Adrenal gland (tissue), 12 donors: Measurements from ENCODE around the gene DENND4A. TPM values are rescaled to one million over a fixed set of nuclear protein-coding genes. Genes with fewer than 3 reads are reported as not detected.
"Not testable (repeated sequence)": the region's sequence is repeated elsewhere in the genome, so short reads cannot be mapped to it uniquely, and the experiment has no call there.

ENCODE experiments used
- DNase-seq, 7 donors: peaks; one replicate each; pipeline ENCODE4 v3.0.0-alpha.2; 2019 to 2020
- H3K27ac ChIP-seq, 5 donors: fragments of 200-600 bp; sonication (generic) in 4 of 5; 1 replicate in 3 of 5; 2 replicates in 2 of 5; pipeline versions ENCODE4 v1.5.1 to v1.8.0; 2016 to 2020; ENCODE audit warnings: mild to moderate bottlenecking in 1 of 5
- H3K27me3 ChIP-seq: fragments of 200-600 bp; 2 replicates; pipeline ENCODE4 v1.8.0; 2021
- H3K36me3 ChIP-seq, 2 donors: fragments of 200-600 bp; replicated peaks in 1 of 2; 1 replicate in 1 of 2; 2 replicates in 1 of 2; pipeline versions ENCODE4 v1.5.1 to v1.8.0; 2018 to 2022
- H3K4me1 ChIP-seq, 2 donors: fragments of 200-600 bp; replicated peaks in 1 of 2; 1 replicate in 1 of 2; 2 replicates in 1 of 2; pipeline versions ENCODE4 v1.5.1 to v1.8.0; 2018 to 2021
- H3K4me3 ChIP-seq, 4 donors: fragments of 200-600 bp; sonication (generic) in 3 of 4; one replicate each; pipeline ENCODE4 v1.5.1; 2016 to 2018
- H3K9me3 ChIP-seq, 3 donors: fragments of 200-600 bp; sonication (generic) in 1 of 3; replicated peaks in 1 of 3; 1 replicate in 2 of 3; 2 replicates in 1 of 3; pipeline versions ENCODE4 v1.5.1 to v1.8.0; 2016 to 2021
- POLR2A ChIP-seq, 2 donors: fragments of 450-650 bp; IDR thresholded peaks; one replicate each; pipeline ENCODE4 v1.6.1; 2017; ENCODE audit warnings: antibody characterized with exemption in 2 of 2, mild to moderate bottlenecking in 2 of 2, moderate library complexity in 1 of 2
- WGBS, 4 donors: extraction: QIAGEN DNeasy Blood & Tissue Kit in 2 of 4; methylation state at CpG; one replicate each; pipeline versions ENCODE4 v1.1.5 to v1.1.7; 2013 to 2017; 5-methylcytosine and 5-hydroxymethylcytosine counted together
- intact Hi-C, 2 donors: fragments of 100-400 bp; cut with DNase I; formaldehyde crosslinking; loops; one replicate each; pipeline versions ENCODE4 v1.14.1 to v1.15.0; 2022 to 2023
- polyA plus RNA-seq, 3 donors: library from polyadenylated mRNA; stranded (reverse); fragments of 200-250 nt in 2 of 3; fragments of 350-450 nt in 1 of 3; fragmentation: Illumina TruSeq in 1 of 3; extraction: RNeasy Lipid Tissue Mini Kit (QIAGEN cat#74804) in 1 of 3; gene quantifications; one replicate each; pipeline ENCODE4 v1.2.3, GENCODE V29; 2013 to 2014
- total RNA-seq, 9 donors: library from RNA; depleted of rRNA in 4 of 9; stranded (reverse); fragments of >200 nt in 4 of 9; fragments of 120-200 nt in 1 of 9; fragmentation: NEBNext Ultra II Directional in 1 of 9; extraction: Animal tissue kit (Norgen Biotek cat#: 25700) in 1 of 9; gene quantifications; one replicate each; pipeline versions ENCODE4 v1.1.0 to v1.2.4, GENCODE V29; 2013 to 2023
- TF ChIP-seq, protein P1 (sequence below), 6 experiments: fragments of 450-650 bp in 4 of 6; fragments of 200-600 bp in 2 of 6; sonication (generic) in 1 of 6; IDR thresholded peaks; 1 replicate in 5 of 6; 2 replicates in 1 of 6; pipeline versions ENCODE4 v1.5.1 to v1.8.0; 2016 to 2021; ENCODE audit warnings: antibody characterized with exemption in 6 of 6, mild to moderate bottlenecking in 2 of 6, moderate library complexity in 1 of 6
- donor health status: healthy with polysubstance abuse.
- donor health status: Bipolar disorder and iron deficiency.
- donor health status: DM: yes; HTN: yes; CAD: no.
- donor health status: DM: no; HTN: no; CAD: no.
- donor health status: DM: no; HTN: no; CAD: no.
- donor health status: DM: yes; HTN: yes; CAD: no.

The DENND4A gene
- total and polyA plus RNA-seq, 12 donors: 12.9 to 51.8 (median 35.0) TPM

DNA sequence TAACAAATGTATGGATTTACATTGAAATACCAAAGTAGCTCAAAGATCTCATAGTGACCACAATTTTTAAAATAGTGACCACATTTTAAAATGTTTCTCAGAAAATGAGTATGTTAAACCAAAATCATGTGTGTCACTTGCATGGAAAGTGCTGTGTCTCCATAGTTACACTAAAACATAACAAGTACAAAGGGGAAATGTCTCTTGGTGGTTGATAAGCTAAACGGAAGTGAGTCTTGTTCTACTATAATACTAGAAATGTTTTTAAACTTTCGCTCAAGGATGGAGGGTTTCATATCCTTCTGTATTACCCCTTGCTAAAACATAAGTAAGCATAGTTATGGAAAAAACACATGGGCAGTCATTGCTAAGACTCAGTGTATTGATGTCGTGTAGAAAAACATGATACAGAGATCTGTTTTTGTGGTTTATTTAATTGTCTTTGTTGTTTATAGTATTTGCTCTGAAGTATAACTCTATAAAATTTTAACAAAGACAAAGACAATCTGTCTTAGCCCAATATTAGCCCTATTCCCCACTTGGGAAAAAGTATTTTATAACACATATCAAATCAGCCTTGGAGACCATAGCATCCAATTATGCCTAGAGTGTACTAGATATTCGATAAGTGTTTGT lies 27.0 kb upstream of the DENND4A start:
- WGBS, 4 donors: 61 to 69% (median 62%) methylated on average over 4 of the region's 4 CpGs
- DNase-seq: no peak
- H3K27me3 ChIP-seq: no peaks in the 10 kb centered on the region
- no peak for TF ChIP-seq POLR2A (IDR thresholded peaks at IDR 0.05)
- peaks cover 0 to 15% of the 10 kb centered on the region in 2 donors for H3K4me1 ChIP-seq
- H3K27ac ChIP-seq: no peak overlapping the region
- H3K9me3 ChIP-seq: no peaks in the 10 kb centered on the region
- intact Hi-C loops: no loop called here
- no peaks in the 10 kb centered on the region for H3K36me3 ChIP-seq
- no peak overlapping the region for H3K4me3 ChIP-seq

DNA sequence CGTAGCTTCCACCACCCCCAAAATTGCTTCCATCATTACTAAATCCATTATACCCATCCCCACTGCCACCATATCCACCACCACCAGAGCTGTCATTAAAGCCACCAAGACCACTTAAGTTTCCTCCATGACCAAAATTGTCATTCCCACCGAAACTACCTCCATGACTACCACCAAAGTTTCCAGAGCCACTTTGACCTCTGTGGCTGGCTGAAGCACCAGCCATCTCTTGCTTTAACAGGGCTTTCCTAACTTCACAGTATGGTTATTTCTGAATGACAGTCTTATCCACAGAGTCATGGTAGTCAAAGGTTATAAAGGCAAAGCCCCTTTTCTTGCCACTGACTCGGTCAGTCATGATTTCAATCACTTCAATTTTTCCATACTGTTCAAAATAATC lies 24.3 kb upstream of the DENND4A start:
- H3K27me3 ChIP-seq: no peaks in the 10 kb centered on the region
- intact Hi-C loops: no loop called here
- no peaks in the 10 kb centered on the region for H3K36me3 ChIP-seq
- no peak overlapping the region for H3K4me3 ChIP-seq
- no peak overlapping the region for H3K27ac ChIP-seq
- H3K4me1 ChIP-seq: peaks cover 0 to 13% of the 10 kb centered on the region in 2 donors
- WGBS, 4 donors: 85 to 99% (median 98%) methylated on average over 3 of the region's 3 CpGs
- no peaks in the 10 kb centered on the region for H3K9me3 ChIP-seq
- no peak for DNase-seq
- TF ChIP-seq, protein P1, sequence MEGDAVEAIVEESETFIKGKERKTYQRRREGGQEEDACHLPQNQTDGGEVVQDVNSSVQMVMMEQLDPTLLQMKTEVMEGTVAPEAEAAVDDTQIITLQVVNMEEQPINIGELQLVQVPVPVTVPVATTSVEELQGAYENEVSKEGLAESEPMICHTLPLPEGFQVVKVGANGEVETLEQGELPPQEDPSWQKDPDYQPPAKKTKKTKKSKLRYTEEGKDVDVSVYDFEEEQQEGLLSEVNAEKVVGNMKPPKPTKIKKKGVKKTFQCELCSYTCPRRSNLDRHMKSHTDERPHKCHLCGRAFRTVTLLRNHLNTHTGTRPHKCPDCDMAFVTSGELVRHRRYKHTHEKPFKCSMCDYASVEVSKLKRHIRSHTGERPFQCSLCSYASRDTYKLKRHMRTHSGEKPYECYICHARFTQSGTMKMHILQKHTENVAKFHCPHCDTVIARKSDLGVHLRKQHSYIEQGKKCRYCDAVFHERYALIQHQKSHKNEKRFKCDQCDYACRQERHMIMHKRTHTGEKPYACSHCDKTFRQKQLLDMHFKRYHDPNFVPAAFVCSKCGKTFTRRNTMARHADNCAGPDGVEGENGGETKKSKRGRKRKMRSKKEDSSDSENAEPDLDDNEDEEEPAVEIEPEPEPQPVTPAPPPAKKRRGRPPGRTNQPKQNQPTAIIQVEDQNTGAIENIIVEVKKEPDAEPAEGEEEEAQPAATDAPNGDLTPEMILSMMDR (IDR thresholded peaks at IDR 0.05): no peak
- no peak for TF ChIP-seq POLR2A (IDR thresholded peaks at IDR 0.05)

DNA sequence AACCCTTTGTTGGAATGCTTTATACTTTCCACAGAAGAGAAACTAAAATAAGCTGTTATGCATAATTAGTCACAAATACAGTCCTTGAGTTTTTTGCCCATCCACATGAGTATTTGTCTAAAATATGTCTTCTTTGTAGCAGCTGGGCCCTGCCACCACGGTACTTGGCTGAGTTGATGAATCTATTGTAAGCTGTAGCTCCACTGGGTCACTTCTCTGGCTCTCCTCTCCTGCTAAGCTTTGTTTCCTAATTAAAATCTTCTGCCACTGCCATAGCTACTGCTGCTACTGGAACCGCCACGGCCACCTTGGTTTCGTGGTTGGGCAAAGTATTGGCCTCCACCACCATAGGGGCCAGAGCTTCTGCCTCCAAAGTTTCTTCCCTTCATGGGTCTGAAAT lies 23.9 kb upstream of the DENND4A start:
- H3K27me3 ChIP-seq, H3K36me3 ChIP-seq, H3K4me3 ChIP-seq, H3K27ac ChIP-seq, intact Hi-C loops, H3K9me3 ChIP-seq: not testable (repeated sequence)
- H3K4me1 ChIP-seq: peaks cover 0 to 13% of the 10 kb centered on the region in 2 donors
- 63 to 85% (median 69%) methylated on average over 4 of the region's 4 CpGs for WGBS, 4 donors
- peak in 3 of 7 donors; percentile 12 to 41 (median 34) for DNase-seq

DNA sequence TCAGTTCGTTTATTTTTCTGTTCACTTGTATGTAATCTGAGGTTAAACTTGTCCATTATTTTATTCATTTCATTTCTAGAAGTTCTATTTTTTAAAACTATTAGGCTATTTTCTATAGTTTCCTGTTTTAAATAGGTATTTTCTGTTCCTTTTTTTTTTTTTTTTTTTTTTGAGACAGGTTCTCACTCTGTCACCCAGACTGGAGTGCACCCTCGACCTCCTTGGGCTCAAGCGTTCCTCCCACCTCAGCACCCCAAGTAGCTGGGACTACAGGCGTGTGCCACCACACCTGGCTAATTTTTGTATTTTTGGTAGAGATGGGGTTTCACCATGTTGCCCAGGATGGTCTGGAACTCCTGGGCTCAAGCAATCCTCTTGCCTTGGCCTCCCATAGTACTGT lies 22.2 kb upstream of the DENND4A start:
- intact Hi-C loops: not testable (repeated sequence)

DNA sequence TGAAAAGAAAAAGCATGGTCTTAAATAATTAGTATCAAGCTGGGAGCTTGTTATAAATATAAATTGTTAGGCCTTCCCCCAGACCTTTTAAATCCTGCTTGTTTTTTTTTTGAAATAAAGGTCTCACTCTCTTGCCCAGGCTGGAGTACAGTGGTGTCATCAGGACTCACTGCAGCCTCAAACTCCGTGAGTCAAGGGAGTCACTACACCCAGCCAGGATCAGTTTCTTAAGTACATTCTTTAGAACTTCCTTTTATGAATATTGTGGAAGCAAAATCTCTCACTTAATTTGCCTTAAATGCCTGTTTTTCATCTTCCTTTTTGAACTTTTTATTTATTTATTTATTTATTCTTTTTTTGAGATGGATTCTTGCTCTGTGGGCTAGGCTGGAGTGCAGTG lies 20.8 kb upstream of the DENND4A start:
- Histone ChIP-seq H3K27me3 (no peaks in the 10 kb centered on the region), H3K27ac (no peak overlapping the region), H3K36me3 (no peaks in the 10 kb centered on the region), H3K4me1 (no peaks in the 10 kb centered on the region), H3K4me3 (no peak overlapping the region), H3K9me3 (no peaks in the 10 kb centered on the region)
- TF ChIP-seq, protein P1 (IDR thresholded peaks at IDR 0.05): no peak
- TF ChIP-seq POLR2A (IDR thresholded peaks at IDR 0.05): no peak
- WGBS, 4 donors: 71 to 89% (median 87%) methylated on average over 1 of the region's 1 CpG
- intact Hi-C loops: no loop called here
- no peak for DNase-seq

More for the DNA sequence above, 22.2 kb upstream of the DENND4A start:
- not testable (repeated sequence) for H3K36me3 ChIP-seq, H3K4me1 ChIP-seq, DNase-seq, H3K27ac ChIP-seq, H3K9me3 ChIP-seq, H3K4me3 ChIP-seq, H3K27me3 ChIP-seq
- WGBS, 4 donors: 71 to 82% (median 80%) methylated on average over 4 of the region's 4 CpGs

DNA sequence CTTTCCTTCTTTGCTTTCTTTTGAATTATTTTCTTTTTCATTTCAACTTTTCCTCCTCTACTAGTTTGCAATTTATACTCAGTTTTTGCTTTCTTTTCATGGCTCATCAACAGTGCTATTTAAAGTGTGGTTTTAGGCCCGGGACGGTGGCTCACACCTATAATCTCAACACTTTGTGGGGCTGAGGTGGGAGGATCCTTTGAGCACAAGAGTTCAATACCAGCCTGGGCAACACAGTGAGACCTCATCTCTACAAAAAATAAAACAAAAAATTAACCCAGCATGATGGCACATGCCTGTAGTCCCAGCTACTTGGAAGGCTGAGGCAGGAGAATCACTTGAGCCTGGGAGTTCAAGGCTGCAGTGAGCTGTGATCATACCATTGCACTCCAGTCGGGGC lies 20.4 kb upstream of the DENND4A start:
- intact Hi-C loops: no loop called here
- WGBS, 4 donors: 61 to 99% (median 78%) methylated on average over 3 of the region's 3 CpGs
- no peak for TF ChIP-seq POLR2A (IDR thresholded peaks at IDR 0.05)
- peak in 1 of 7 donors; percentile 7 for DNase-seq
- Histone ChIP-seq H3K27me3 (no peaks in the 10 kb centered on the region), H3K36me3 (no peaks in the 10 kb centered on the region), H3K27ac (no peak overlapping the region), H3K4me1 (no peaks in the 10 kb centered on the region), H3K4me3 (no peak overlapping the region), H3K9me3 (no peaks in the 10 kb centered on the region)
